Spleen (tissue), 11 donors: ENCODE data around the gene MYCBPAP. TPM values are rescaled to one million over a fixed set of nuclear protein-coding genes. Genes with fewer than 3 reads are reported as not detected.

Source experiments
- DNase-seq: peaks from one replicate; pipeline ENCODE4 v3.0.0-alpha.2; 2020
- H3K27ac ChIP-seq, 8 donors: fragments of 200-600 bp; sonication (generic) in 7 of 8; 1 replicate in 4 of 8; 2 replicates in 4 of 8; pipeline versions ENCODE4 v1.5.0 to v1.8.0; 2016 to 2021; ENCODE audit warnings: inconsistent platforms in 4 of 8, mild to moderate bottlenecking in 4 of 8, moderate library complexity in 1 of 8
- H3K27me3 ChIP-seq, 7 donors: fragments of 200-600 bp; sonication (generic) in 6 of 7; replicated peaks in 1 of 7; 1 replicate in 4 of 7; 2 replicates in 3 of 7; pipeline versions ENCODE4 v1.5.0 to v1.8.0; 2016 to 2021; ENCODE audit warnings: inconsistent platforms in 3 of 7, mild to moderate bottlenecking in 1 of 7
- H3K36me3 ChIP-seq, 6 donors: fragments of 200-600 bp; sonication (generic) in 5 of 6; 1 replicate in 4 of 6; 2 replicates in 2 of 6; pipeline versions ENCODE4 v1.5.0 to v1.8.0; 2016 to 2021; ENCODE audit warnings: inconsistent platforms in 2 of 6
- H3K4me1 ChIP-seq, 6 donors: fragments of 200-600 bp; sonication (generic) in 5 of 6; 1 replicate in 3 of 6; 2 replicates in 3 of 6; pipeline versions ENCODE4 v1.5.0 to v1.8.0; 2016 to 2021; ENCODE audit warnings: inconsistent platforms in 3 of 6
- H3K4me3 ChIP-seq, 8 donors: fragments of 200-600 bp; sonication (generic) in 7 of 8; 1 replicate in 4 of 8; 2 replicates in 4 of 8; pipeline versions ENCODE4 v1.5.0 to v1.8.0; 2016 to 2021; ENCODE audit warnings: inconsistent platforms in 4 of 8, mild to moderate bottlenecking in 4 of 8, moderate library complexity in 2 of 8
- H3K9me3 ChIP-seq, 8 donors: fragments of 200-600 bp; sonication (generic) in 7 of 8; 1 replicate in 4 of 8; 2 replicates in 4 of 8; pipeline versions ENCODE4 v1.5.0 to v1.8.0; 2016 to 2021; ENCODE audit warnings: inconsistent platforms in 4 of 8
- POLR2A ChIP-seq, 3 donors: fragments of 450-650 bp; IDR thresholded peaks; one replicate each; pipeline ENCODE4 v1.5.1; 2017; ENCODE audit warnings: antibody characterized with exemption in 3 of 3, mild to moderate bottlenecking in 1 of 3
- POLR2AphosphoS5 ChIP-seq, 3 donors: sonication (generic); formaldehyde crosslinking; IDR thresholded peaks; one replicate each; pipeline ENCODE4 v1.5.1; 2017; ENCODE audit warnings: antibody characterized with exemption in 3 of 3
- WGBS, 5 donors: extraction: QIAGEN DNeasy Blood & Tissue Kit in 3 of 5; methylation state at CpG; one replicate each; pipeline versions ENCODE4 v1.1.5 to v1.1.7; 2013 to 2018; 5-methylcytosine and 5-hydroxymethylcytosine counted together
- intact Hi-C: fragments of 100-400 bp; cut with DNase I; formaldehyde crosslinking; loops from one replicate; pipeline ENCODE4 v1.15.0; 2023; ENCODE audit warnings: low total_unique reads
- polyA plus RNA-seq, 3 donors: library from polyadenylated mRNA; stranded (reverse); fragments of 200-250 nt; gene quantifications; one replicate each; pipeline ENCODE4 v1.2.1, GENCODE V29; 2013
- total RNA-seq, 7 donors: library from RNA; depleted of rRNA in 3 of 7; stranded (reverse); fragments of >200 nt in 3 of 7; fragmentation: NEBNext Ultra II Directional in 4 of 7; extraction: Animal tissue kit (Norgen Biotek cat#: 25700) in 4 of 7; gene quantifications; one replicate each; pipeline versions ENCODE4 v1.1.0 to v1.2.1, GENCODE V29; 2016 to 2021
- TF ChIP-seq, protein P1 (sequence below), 11 experiments: fragments of 200-600 bp in 7 of 11; fragments of 450-650 bp in 4 of 11; sonication (generic) in 4 of 11; IDR thresholded peaks in 8 of 11; conservative IDR thresholded peaks in 3 of 11; 1 replicate in 7 of 11; 2 replicates in 4 of 11; pipeline versions ENCODE4 v1.4.0 to v1.8.0; 2016 to 2021; ENCODE audit warnings: antibody characterized with exemption in 11 of 11, inconsistent platforms in 4 of 11, mild to moderate bottlenecking in 1 of 11
- donor health status: healthy with polysubstance abuse.
- donor health status: DM: no; HTN: no; CAD: no; lungs with moderate emphysema.
- donor health status: DM: no; HTN: no; CAD: no.
- donor health status: Bipolar disorder and iron deficiency.
- donor health status: healthy.
- donor health status: DM: no; HTN: no; CAD: no.
- donor health status: DM: yes; HTN: yes; CAD: no.

The MYCBPAP gene
- total and polyA plus RNA-seq, 10 donors = 0.15 to 2.8 (median 0.84) TPM

DNA sequence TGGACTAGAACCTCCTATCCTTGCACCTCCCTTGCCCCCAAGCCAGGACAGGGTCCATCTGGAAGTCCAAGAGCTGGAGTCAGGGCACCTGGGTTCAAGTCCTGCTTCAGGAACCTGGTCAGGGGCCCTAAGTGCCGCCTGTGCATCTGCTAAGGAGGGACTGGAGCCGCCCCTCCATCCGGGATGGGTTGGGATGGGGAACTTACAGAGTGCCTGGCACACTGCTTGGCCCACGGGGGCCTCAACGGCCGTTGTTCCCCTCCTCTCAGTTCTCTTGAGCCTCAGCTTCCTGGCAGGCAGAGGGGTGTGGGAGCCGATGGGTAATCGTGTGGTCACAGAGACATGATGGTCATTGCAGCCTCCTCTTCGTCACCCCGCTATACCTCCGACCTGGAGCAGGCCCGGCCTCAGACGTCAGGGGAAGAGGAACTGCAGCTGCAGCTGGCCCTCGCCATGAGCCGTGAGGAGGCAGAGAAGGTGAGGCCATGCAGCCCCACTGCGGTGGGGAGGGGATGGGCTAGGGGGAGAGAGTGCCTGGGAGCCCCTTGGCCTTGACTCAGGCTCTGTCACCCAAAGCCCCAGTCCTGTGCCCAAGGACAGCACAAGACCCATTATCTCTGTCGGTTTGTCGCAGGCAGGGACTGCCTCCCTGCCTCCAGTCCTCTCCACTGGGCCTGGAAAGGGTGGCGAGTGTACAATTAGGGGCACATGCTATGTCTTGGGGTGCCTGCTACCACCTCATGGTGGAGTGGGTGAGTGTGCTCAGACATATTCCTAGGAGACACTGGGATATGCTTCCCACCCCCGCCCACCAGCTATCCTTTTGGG lies 29.7 kb downstream of the MYCBPAP start:
- intact Hi-C loops = no loop called here
- WGBS, 5 donors = 78 to 87% (median 80%) methylated on average over 18 to 20 of the region's 20 CpGs
- Histone ChIP-seq H3K36me3 (no peaks in the 10 kb centered on the region), H3K9me3 (no peaks in the 10 kb centered on the region), H3K27me3 (peaks cover 0 to 22% (median 9%) of the 10 kb centered on the region in 7 donors), H3K4me3 (no peak overlapping the region), H3K4me1 (peaks cover 5 to 40% (median 24%) of the 10 kb centered on the region in 6 donors), H3K27ac (no peak overlapping the region)
- no peak for DNase-seq
- no peak for TF ChIP-seq POLR2A (IDR thresholded peaks at IDR 0.05)
- TF ChIP-seq, protein P1, sequence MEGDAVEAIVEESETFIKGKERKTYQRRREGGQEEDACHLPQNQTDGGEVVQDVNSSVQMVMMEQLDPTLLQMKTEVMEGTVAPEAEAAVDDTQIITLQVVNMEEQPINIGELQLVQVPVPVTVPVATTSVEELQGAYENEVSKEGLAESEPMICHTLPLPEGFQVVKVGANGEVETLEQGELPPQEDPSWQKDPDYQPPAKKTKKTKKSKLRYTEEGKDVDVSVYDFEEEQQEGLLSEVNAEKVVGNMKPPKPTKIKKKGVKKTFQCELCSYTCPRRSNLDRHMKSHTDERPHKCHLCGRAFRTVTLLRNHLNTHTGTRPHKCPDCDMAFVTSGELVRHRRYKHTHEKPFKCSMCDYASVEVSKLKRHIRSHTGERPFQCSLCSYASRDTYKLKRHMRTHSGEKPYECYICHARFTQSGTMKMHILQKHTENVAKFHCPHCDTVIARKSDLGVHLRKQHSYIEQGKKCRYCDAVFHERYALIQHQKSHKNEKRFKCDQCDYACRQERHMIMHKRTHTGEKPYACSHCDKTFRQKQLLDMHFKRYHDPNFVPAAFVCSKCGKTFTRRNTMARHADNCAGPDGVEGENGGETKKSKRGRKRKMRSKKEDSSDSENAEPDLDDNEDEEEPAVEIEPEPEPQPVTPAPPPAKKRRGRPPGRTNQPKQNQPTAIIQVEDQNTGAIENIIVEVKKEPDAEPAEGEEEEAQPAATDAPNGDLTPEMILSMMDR (IDR thresholded peaks at IDR 0.05 in 8 of 11, conservative IDR thresholded peaks at IDR 0.05 in 3 of 11) = no peak
- no peak for TF ChIP-seq POLR2AphosphoS5 (IDR thresholded peaks at IDR 0.05)

GRCh38 chr17:50538549-50539410 lies 30.5 kb downstream of the MYCBPAP start:
- Histone ChIP-seq H3K27me3 (peaks cover 0 to 13% (median 6%) of the 10 kb centered on the region in 7 donors), H3K4me1 (peaks cover 5 to 34% (median 18%) of the 10 kb centered on the region in 6 donors), H3K27ac (no peak overlapping the region), H3K4me3 (no peak overlapping the region), H3K36me3 (no peaks in the 10 kb centered on the region), H3K9me3 (no peaks in the 10 kb centered on the region)
- no peak for DNase-seq
- intact Hi-C loops = no loop called here
- 75 to 86% (median 83%) methylated on average over 16 to 20 of the region's 20 CpGs for WGBS, 5 donors
- TF ChIP-seq, protein P1 (IDR thresholded peaks at IDR 0.05 in 8 of 11, conservative IDR thresholded peaks at IDR 0.05 in 3 of 11) = no peak
- TF ChIP-seq POLR2A (IDR thresholded peaks at IDR 0.05) (no peak), POLR2AphosphoS5 (IDR thresholded peaks at IDR 0.05) (no peak)

- Histone ChIP-seq H3K27ac (no peak overlapping the region), H3K9me3 (no peaks in the 10 kb centered on the region), H3K27me3 (peaks cover 0 to 13% (median 0%) of the 10 kb centered on the region in 7 donors), H3K36me3 (no peaks in the 10 kb centered on the region), H3K4me1 (peaks cover 5 to 26% (median 16%) of the 10 kb centered on the region in 6 donors), H3K4me3 (no peak overlapping the region)
- 71 to 87% (median 78%) methylated on average over 10 to 15 of the region's 15 CpGs for WGBS, 5 donors
- DNase-seq = no peak
- intact Hi-C loops = loop anchor here (10.0 kb wide), 1 partner anchor 305 kb away; no protein-coding TSS in a partner anchor
- no peak for TF ChIP-seq POLR2A (IDR thresholded peaks at IDR 0.05)
- TF ChIP-seq, protein P1 (IDR thresholded peaks at IDR 0.05 in 8 of 11, conservative IDR thresholded peaks at IDR 0.05 in 3 of 11) = no peak
- no peak for TF ChIP-seq POLR2AphosphoS5 (IDR thresholded peaks at IDR 0.05)
Measured at GRCh38 chr17:50539762-50540559, 31.7 kb downstream of the MYCBPAP start.
